Measurements from ENCODE around the gene SLC22A7.

The SLC22A7 gene

GRCh38 chr6:43290339-43290904 is 7.6 kb upstream of the SLC22A7 start:
- TF ChIP-seq CTCF (IDR thresholded peaks at IDR 0.05; ENCODE audit: insufficient read depth, missing control alignments) = no peak
- FAIRE-seq (no peak), DNase-seq (ENCODE audit: insufficient read length, low spot score) (no peak)

GRCh38 chr6:43290905-43291355 is 7.1 kb upstream of the SLC22A7 start:
- no peak for TF ChIP-seq CTCF (IDR thresholded peaks at IDR 0.05; ENCODE audit: insufficient read depth, missing control alignments)
- FAIRE-seq (no peak), DNase-seq (ENCODE audit: insufficient read length, low spot score) (no peak)

GRCh38 chr6:43291708-43292107 is 6.4 kb upstream of the SLC22A7 start:
- no peak for DNase-seq (ENCODE audit: insufficient read length, low spot score)
- TF ChIP-seq CTCF (IDR thresholded peaks at IDR 0.05; ENCODE audit: insufficient read depth, missing control alignments) = no peak
- FAIRE-seq = no peak

GRCh38 chr6:43292341-43292740 is 5.7 kb upstream of the SLC22A7 start:
- DNase-seq (ENCODE audit: insufficient read length, low spot score) (no peak), FAIRE-seq (no peak)
- no peak for TF ChIP-seq CTCF (IDR thresholded peaks at IDR 0.05; ENCODE audit: insufficient read depth, missing control alignments)

GRCh38 chr6:43292763-43293318 is 5.2 kb upstream of the SLC22A7 start:
- DNase-seq (ENCODE audit: insufficient read length, low spot score) = no peak
- FAIRE-seq = no peak
- TF ChIP-seq CTCF (IDR thresholded peaks at IDR 0.05; ENCODE audit: insufficient read depth, missing control alignments) = no peak

GRCh38 chr6:43293698-43294097 is 4.4 kb upstream of the SLC22A7 start:
- no peak for TF ChIP-seq CTCF (IDR thresholded peaks at IDR 0.05; ENCODE audit: insufficient read depth, missing control alignments)
- FAIRE-seq (no peak), DNase-seq (ENCODE audit: insufficient read length, low spot score) (no peak)

GRCh38 chr6:43294536-43294935 is 3.5 kb upstream of the SLC22A7 start:
- no peak for FAIRE-seq
- no peak for TF ChIP-seq CTCF (IDR thresholded peaks at IDR 0.05; ENCODE audit: insufficient read depth, missing control alignments)

More at GRCh38 chr6:43294536-43294935, 3.5 kb upstream of the SLC22A7 start:
- no peak for DNase-seq (ENCODE audit: insufficient read length, low spot score)

Measured in D721Med (cell line).